IPS DF 4.7 (cell line): ENCODE measurements around the gene RBMS1.
A peak's percentile ranks its signal among the peaks of the same experiment; 100 is the strongest.

ENCODE experiments used
- DNase-seq: peaks from one replicate; pipeline ENCODE4 v3.0.0-alpha.2; 2013; ENCODE audit warnings: low spot score; ENCODE audit errors: extremely low read depth

RBMS1 gene

DNA sequence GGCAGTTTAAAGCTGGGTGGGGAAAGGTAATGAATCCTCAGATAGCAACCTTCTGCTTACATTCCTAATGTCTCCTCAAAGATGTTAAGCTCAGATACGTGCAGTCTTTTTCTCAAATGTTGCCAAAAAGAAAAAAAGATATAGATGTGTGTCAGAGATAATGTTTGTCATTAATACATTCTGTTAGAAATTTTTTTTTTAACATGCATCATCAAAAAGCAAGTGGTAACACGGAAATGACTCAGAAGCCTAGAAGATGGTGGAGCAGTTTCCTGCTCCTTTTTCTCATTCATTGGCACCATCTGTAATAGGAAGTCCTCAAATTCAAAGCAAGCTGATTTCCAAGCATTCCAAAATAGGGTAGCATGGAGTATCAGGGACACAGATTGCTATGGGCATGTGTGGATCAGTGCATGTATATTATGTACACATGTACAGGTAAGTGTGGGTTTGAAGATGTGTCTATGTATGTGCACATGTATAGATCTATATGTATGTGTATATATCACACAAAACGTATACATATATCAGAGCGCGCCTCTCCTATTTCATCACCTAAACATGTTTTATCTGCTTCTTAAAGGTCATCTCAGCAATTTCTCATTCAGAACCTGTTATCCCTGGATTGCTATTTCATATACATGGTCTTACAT lies 213.7 kb downstream of the RBMS1 start:
- DNase-seq: no peak

- DNase-seq: no peak
Measured at GRCh38 chr2:160278879-160279177, 214.8 kb downstream of the RBMS1 start.

GRCh38 chr2:160278101-160278878 lies 215.3 kb downstream of the RBMS1 start:
- no peak for DNase-seq

DNA sequence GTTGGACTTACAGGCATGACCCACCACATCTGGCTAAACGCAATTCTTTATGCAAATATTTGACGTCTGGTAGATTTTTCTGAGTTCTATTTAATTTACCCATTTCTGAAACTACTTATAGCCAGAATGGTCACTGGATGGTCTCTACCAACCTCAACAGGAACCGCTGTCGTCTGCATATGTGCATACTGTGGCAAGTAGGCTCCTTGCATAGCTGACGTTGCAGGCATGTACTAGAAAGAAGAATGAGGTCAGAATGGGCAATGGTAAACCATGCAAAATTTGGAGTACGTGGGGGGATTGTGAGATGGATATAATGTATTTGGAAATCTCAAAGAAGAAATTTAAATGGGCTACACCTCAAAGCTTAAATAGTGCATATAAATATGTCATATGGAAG lies 216.5 kb downstream of the RBMS1 start:
- no peak for DNase-seq

DNA sequence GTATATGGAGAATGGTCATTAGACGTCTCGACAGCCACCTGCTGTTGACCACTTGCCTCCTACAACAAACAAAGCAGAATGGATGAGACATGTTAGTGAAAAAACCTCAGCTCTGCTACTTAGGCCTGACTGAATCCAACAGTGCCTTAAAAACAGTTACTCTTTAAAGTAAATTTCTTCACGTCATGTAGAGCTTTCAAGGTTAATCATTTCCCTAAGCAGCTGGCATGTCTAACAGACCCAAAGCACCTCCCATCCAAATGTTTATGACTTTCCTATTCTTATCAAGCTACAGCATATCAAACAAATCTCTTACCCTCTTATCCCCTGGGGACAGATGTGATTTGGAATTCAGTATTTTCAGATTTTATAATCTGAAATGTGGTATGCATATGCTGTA lies 218.0 kb downstream of the RBMS1 start:
- DNase-seq: no peak

DNA sequence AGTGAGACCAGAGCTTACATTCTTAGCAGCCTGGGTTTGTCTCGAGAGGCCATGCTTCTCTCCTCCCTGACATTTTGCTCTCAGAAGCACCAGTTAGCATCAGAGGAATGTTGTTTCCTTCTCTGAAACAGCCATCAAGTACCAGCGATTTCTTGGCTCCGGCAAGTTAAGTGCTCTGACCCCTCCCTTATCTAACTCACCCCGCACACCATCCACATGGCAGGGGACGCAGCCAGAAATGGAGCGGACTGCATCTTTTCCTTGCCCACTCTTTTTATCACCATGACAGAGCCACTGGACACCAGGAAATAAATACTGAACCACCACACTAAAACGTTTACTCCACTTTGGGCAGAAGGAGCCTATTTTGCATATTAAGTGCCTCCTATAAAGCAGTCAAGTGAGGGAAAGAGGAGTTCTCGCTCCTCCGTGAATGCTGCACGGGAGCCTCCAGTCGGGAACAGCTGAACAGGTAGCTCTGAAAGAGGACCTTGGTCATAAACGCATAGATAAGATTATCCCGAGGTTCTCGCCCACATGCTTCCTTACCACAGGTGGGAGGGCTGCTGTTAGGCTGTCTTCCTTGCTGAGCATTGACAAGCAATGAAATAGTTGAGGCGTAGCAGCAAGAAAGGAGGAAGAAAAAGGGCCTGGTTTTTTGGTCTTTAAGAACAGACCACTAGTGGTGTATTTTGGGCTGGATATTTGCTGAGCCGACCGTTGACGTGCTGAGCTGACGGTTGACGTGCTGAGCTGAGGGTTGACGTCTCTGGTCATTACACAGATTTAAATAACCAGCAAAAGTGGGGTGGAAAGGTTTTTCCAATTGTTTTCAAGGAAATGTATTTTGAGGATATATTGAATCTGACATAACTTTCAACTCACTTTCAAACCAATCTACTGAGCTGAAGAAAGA lies 222.2 kb downstream of the RBMS1 start:
- DNase-seq: no peak

DNA sequence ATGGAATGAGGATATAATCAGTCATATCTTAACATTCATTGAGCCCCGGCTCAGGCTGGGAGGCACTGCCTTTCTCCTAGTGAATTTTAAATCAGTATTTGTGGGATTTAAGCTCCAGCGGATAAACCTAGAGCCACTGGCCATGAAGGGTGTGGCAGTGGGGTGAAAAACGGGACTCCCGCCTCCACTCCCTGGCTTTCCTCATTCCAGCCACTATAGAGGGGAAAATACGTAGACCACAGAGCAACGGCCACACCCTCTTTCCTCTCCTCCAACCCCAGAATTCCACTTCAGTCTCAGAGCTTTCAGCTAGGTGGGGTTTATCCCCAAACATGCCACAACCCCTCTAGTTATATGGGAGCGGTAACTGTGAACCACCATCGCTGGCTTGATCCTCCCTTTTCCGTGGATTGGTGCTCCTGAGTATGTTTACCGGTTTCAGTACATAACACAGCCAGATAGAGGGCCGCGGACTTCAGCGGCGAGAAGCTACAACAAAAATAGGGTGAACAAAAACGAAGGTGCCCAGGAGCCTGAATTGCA lies 223.0 kb downstream of the RBMS1 start:
- no peak for DNase-seq

GRCh38 chr2:160269803-160270570 lies 223.6 kb downstream of the RBMS1 start:
- DNase-seq: peak; percentile 64

GRCh38 chr2:160269365-160269764 lies 224.2 kb downstream of the RBMS1 start:
- no peak for DNase-seq

DNA sequence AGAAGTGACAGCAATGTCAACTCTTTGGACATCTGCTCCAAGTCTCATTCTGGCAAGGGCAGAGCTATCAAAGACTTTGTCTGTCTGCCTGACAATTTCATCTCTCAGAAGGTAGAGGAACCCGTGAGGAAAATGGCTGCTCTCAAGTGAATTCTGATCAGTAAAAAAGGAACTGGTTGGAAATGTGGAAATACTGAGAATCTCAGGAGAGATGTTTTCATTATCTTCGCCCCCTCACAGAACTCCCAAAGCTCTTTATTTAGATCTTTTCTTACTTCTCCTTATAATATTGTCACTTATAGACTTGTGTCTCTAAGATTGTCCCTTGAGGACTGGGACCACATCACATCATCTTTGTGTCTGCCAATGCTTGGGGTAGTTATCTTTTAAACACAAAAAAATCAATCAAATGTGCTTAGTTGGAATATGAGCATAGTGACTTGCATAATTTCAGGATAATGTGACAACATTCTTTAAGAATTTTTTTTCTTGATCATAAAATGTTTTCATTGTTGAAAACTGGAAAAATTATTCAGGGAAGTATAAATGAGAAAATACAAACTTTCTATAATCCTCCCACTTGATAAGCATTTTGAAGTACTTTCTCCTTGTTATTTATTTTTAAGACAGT lies 225.3 kb downstream of the RBMS1 start:
- DNase-seq: no peak

DNA sequence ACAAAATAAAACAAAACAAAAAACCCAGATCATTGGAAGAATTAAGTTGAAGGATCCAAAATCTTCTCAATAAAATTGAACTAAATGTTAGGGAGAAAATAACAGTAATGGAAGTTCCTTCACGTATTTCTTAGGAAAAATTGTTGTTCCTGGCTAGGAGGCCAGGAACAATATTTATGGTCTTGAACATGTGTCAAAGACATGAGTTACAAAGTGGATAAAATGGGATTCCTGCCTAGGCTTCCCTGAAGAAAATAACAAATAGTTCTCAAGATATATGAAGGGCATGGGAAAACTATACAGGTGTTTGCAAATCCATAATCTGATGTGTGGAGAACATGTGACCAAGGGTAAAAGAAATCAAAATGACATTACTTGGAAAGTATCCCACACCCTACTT lies 225.9 kb downstream of the RBMS1 start:
- no peak for DNase-seq

GRCh38 chr2:160267022-160267421 lies 226.6 kb downstream of the RBMS1 start:
- no peak for DNase-seq

DNA sequence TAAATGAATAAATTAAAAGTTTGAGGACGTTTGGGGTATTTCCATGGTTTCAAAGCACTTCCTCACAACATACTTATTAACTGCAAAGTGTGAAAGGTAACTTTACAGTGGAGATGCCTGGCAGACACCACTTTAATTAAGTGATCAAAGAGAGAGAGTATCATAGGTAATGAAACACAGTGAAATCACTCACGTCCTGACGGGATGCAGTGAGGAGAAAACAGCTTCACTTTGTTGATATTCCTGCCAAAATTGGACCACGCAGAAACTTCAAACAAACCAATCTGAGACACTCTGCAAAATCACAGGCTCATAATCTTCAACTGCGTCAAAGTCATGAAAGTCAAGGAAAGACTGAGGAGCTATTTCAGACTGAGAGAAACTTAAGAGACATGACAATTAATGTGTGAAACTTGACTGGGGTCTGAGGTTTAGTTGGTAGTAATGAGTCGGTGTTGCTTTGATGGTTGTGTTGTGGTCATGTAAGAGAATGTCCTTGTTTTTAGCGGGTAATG lies 227.5 kb downstream of the RBMS1 start:
- DNase-seq: no peak

- no peak for DNase-seq
Measured at GRCh38 chr2:160264308-160264707, 229.3 kb downstream of the RBMS1 start.

GRCh38 chr2:160261732-160262131 lies 231.9 kb downstream of the RBMS1 start:
- DNase-seq: no peak

DNA sequence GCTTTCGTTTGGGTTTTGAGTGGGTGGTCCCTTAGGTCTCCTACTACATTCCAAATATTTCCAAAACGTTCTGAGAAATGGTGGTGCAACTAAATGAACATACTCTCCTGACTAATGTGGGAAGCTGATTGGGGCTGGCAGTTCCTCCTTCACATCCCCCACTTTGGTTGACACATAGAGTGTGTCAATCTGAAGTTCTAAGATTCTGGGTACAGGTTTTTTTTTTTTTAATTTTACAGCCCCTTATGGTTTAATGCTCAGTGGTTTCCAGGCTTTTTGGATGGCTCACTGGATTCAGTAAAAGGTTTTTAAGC lies 235.2 kb downstream of the RBMS1 start:
- DNase-seq: no peak

DNA sequence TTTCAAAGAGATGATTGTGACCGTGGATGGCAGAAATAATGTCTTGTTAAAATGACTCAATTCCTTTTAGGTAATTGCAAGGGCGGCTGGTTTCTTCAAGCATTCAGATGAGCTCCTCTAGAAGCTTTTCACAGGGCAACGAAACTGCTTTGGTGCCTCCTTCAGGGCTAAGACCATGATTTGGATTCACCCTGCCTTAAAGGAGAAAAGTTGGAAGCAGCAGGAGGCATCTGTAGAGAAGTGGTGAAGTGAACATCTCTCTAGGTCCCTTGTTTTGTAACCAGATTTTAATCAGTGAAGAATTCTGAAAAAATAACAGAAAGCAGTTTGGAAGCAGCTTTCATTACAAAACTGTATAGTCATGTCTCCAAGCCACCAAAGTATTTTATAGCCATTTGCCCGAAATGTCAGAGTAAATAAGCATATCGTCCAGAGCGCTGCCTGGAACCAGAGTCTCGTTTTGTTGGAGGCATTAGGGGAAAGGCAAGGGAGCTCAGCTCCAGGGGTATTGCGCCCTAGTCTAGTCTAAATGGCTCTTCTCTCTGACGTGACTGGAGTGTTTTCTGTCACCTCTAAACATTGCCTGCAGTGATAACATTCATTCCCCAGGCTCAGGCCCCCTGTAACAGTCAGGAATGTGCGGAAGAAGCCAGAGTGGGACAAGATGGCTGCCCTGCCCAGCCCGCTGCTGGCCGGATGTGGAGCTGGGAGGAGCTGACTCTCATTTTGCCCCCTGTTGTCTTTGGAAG lies 235.7 kb downstream of the RBMS1 start:
- DNase-seq: no peak

- no peak for DNase-seq
Measured at GRCh38 chr2:160257041-160257742, 236.4 kb downstream of the RBMS1 start.

DNA sequence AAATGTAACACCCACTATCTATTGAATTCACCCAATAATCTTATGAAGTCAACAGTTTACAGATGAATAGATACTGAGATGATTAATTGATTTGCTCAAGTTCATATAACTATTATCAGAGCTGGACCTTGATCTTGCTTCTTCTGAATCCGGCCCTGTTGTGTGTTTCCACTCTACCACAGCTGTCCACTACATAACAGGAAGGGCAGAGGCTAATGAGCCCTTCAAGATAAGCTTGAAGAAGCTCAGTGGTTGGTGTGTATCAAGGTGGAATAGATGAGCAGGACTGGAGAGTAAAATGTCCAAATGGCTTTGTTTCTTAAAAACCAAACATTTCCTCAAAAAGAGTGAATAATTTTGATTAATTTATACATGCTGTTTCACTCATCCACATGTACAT lies 237.1 kb downstream of the RBMS1 start:
- DNase-seq: no peak
